HG02840 (cell line): Measurements from ENCODE around the gene ABCC6.
"Not testable (repeated sequence)": the region's sequence is repeated elsewhere in the genome, so short reads cannot be mapped to it uniquely, and the experiment has no call there.

Source experiments
- ATAC-seq: cut with Tn5 transposase; IDR thresholded peaks from one replicate; pipeline ENCODE4 v1.9.1; 2021; ENCODE audit warnings: mild to moderate bottlenecking, moderate library complexity, moderate number of reproducible peaks; ENCODE audit not compliant: unreplicated experiment, low FRiP score

Gene ABCC6

GRCh38 chr16:16232692-16233061 lies 9.4 kb upstream of the ABCC6 start:
- not testable (repeated sequence) for ATAC-seq

- ATAC-seq: not testable (repeated sequence)
Observed at GRCh38 chr16:16223662-16224241, 458 bp upstream of the ABCC6 start.

GRCh38 chr16:16221382-16221781 lies 1.9 kb downstream of the ABCC6 start:
- ATAC-seq: not testable (repeated sequence)

- ATAC-seq: not testable (repeated sequence)
Observed at GRCh38 chr16:16220449-16220848, 2.8 kb downstream of the ABCC6 start.

- ATAC-seq: not testable (repeated sequence)
Observed at GRCh38 chr16:16218787-16219186, 4.5 kb downstream of the ABCC6 start.

DNA sequence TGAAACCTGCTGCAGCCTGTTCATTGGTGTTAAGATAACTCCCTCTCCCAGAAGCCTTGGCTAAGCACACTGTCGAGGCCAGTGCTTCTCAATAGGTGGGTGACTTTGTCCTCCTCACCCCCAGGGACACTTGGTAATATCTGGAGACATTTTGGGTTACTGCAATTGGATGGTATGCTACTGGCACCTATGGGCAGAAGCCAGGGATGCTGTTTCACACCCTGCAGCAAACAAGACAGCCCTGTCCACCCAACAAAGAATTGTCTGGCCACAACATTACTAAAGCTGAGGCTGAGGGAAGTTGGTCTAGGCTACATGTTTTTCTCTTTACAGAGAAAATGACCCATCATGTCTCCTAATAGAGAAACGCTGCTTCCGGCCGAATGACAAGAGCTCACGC lies 4.9 kb downstream of the ABCC6 start:
- not testable (repeated sequence) for ATAC-seq

- ATAC-seq: not testable (repeated sequence)
Observed at GRCh38 chr16:16213863-16214293, 9.4 kb downstream of the ABCC6 start.

- not testable (repeated sequence) for ATAC-seq
Observed at GRCh38 chr16:16211404-16211803, 11.9 kb downstream of the ABCC6 start.

- not testable (repeated sequence) for ATAC-seq
Observed at GRCh38 chr16:16208461-16208860, 14.8 kb downstream of the ABCC6 start.

GRCh38 chr16:16207787-16208334 lies 15.4 kb downstream of the ABCC6 start:
- not testable (repeated sequence) for ATAC-seq

GRCh38 chr16:16207097-16207786 lies 16.1 kb downstream of the ABCC6 start:
- not testable (repeated sequence) for ATAC-seq

DNA sequence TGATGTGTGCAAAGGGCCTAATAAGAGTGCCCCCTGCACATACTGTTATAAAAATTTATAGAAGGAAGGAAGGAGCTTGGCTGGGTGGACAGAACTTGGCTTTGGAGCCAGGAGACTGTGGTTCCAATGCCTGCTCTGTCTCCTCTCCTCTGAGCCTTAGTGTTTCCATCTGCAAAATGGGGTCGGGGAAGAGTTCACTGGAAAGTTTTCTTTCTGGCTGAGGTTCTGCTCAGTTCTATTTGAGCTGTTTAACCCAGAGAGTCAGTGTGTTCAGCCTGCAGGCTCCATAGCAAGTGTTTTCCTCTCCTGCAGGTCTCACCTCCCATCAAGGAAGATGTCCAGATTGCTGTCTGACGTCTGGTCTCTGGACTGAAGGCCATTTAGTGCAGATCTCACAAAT lies 17.4 kb downstream of the ABCC6 start:
- ATAC-seq: not testable (repeated sequence)

DNA sequence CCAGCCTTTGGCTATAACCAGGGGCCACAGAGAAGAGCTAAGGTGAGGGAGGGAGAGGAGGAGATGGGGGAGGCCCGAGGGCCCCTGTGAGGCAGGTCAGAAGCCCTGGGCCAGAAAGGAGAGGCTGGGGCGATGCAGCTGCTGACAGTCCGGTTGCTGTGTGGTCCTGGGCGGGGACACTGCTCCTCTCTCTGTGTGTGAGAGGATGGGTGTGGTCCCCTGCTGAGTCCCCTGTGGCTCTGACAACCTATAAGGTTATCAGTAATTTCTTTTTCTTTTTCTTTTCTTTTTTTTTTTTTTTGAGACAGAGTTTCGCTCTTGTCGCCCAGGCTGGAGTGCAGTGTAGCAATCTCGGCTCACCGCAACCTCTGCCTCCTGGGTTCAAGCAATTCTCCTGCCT lies 18.7 kb downstream of the ABCC6 start:
- not testable (repeated sequence) for ATAC-seq

DNA sequence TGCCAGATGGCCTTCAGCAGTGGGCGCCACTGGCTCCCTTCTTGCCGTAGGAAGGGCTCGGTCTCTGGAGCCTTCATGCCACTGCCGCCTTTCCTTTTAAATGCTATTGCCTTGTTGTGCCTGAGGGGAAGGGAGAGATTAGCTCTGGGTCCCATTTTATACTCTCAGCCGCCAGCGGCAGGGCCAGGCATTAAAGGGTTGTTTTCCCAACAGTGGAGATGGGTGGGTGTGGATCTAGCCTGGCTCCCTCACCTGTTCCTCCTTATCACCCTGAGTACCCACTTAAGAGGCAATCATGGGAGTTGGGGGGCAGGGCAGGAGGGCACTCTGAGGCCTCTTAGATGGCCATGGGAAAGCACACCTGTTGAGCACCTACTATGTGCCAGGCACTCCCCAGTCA lies 19.8 kb downstream of the ABCC6 start:
- ATAC-seq: not testable (repeated sequence)

DNA sequence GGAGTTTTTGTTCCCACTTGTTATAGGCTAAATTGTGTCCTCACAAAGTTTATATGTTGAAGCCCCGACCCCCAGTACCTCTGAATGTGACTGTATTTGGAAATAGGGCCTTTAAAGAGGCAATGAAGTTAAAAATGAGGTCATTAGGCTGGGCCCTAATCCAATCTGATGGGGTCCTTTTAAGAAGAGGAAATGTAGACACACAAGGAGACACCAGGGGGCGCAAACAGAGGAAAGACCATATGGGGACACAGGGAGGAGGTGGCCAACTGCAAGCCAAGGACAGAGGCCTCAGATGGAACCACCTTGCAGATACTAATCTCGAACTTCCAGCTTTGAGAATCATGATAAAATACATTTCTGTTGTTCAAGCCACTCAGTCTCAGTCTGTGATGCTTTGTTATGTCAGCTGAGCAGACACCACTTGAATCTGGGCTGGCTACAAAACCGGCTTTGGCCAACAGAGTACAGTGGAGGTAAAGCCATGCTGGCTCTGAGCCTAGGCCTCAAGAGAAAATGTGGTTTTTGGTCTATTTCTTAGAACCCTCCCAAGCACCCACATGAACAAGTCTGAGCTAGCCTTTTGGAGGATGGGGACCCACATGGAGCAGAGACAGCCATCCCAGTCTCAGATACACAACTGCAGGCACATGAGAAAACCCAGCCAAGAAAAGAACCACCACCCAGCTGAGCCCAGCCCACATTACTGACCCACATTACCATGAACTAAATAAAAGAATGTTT lies 20.7 kb downstream of the ABCC6 start:
- ATAC-seq: not testable (repeated sequence)

GRCh38 chr16:16201880-16202279 lies 21.4 kb downstream of the ABCC6 start:
- not testable (repeated sequence) for ATAC-seq

- ATAC-seq: not testable (repeated sequence)
Observed at GRCh38 chr16:16200391-16200790, 22.9 kb downstream of the ABCC6 start.

DNA sequence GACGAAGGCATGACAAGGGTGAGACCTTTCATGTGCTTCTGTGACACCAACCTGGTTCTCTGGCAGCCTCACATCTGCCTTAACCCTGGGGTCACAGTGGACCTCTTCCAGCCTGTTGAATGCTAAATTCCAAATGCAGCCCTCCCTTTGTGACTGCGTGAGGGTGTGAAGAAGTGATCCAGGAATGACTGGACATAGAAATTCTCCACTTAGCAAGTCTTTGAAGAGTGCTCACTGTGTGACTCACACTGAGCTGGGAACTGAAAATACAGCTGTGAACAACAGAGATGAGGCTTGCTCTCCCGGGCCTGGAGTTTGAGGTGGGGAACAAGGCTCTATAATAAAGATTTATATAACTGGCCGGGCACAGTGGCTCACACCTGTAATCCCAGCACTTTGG lies 23.9 kb downstream of the ABCC6 start:
- ATAC-seq: not testable (repeated sequence)

DNA sequence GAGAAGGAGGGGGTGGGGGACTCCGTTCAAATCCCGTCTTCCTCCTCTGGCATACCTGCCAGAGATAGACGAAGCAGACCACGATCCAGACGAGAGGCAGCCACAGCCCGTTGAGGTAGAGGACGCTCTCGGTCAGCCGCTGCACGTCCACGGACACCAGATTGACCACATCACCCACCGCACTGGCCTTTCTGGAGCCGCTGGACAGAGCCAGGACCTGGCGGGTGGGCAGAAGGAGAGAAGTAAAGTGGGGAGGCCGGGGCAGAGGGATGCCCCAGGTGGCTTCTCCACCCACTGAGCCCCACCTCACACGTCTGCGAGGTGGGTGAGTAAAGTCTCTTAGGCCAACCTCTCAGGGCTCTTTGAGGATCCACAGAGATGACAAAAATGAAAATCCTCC lies 25.3 kb downstream of the ABCC6 start:
- no peak for ATAC-seq

- ATAC-seq: no peak
Observed at GRCh38 chr16:16197331-16197730, 26.0 kb downstream of the ABCC6 start.

- ATAC-seq: no peak
Observed at GRCh38 chr16:16196099-16196498, 27.2 kb downstream of the ABCC6 start.
